GM12864 (cell line): ENCODE data around the gene HEBP1.

Source experiments
- DNase-seq: peaks from one replicate; pipeline ENCODE4 v3.0.0-alpha.2; 2011; ENCODE audit warnings: low read depth
- H3K4me3 ChIP-seq: 2 replicates; pipeline ENCODE4 v1.5.1; 2011; ENCODE audit warnings: mild to moderate bottlenecking, low read depth, low read length, control low read depth
- TF ChIP-seq, protein P1 (sequence below): IDR thresholded peaks from 2 replicates; pipeline ENCODE4 v1.5.1; 2011; ENCODE audit warnings: low read depth, mild to moderate bottlenecking, moderate library complexity, low read length, control low read depth, inconsistent platforms; ENCODE audit errors: missing control alignments

The HEBP1 gene

DNA sequence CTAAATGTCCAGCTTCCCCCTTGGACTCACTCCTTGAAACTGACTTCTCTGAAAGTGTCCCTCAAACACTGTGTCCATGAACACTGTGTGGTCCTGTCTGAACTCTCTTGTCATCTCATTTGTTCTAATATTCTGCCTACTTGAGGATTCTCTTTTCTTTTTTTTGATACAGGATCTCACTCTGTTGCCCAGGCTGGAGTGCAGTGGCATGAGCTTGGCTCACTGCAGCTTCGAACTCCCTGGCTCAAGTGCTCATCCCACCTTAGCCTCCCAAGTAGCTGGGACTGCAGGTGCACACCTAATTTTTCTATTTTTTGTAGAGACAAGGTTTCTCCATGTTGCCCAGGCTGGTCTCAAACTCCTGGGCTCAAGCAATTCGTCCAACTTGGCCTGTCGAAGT is 4.9 kb upstream of the HEBP1 start:
- TF ChIP-seq, protein P1, sequence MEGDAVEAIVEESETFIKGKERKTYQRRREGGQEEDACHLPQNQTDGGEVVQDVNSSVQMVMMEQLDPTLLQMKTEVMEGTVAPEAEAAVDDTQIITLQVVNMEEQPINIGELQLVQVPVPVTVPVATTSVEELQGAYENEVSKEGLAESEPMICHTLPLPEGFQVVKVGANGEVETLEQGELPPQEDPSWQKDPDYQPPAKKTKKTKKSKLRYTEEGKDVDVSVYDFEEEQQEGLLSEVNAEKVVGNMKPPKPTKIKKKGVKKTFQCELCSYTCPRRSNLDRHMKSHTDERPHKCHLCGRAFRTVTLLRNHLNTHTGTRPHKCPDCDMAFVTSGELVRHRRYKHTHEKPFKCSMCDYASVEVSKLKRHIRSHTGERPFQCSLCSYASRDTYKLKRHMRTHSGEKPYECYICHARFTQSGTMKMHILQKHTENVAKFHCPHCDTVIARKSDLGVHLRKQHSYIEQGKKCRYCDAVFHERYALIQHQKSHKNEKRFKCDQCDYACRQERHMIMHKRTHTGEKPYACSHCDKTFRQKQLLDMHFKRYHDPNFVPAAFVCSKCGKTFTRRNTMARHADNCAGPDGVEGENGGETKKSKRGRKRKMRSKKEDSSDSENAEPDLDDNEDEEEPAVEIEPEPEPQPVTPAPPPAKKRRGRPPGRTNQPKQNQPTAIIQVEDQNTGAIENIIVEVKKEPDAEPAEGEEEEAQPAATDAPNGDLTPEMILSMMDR, result no peak
- H3K4me3 ChIP-seq, result no peak overlapping the region
- no peak for DNase-seq

GRCh38 chr12:13004361-13004760 is 4.3 kb upstream of the HEBP1 start:
- TF ChIP-seq, protein P1, result no peak

GRCh38 chr12:13002301-13003097 is 2.4 kb upstream of the HEBP1 start:
- H3K4me3 ChIP-seq, result no peak overlapping the region
- no peak for DNase-seq
- TF ChIP-seq, protein P1, result no peak

More at GRCh38 chr12:13004361-13004760, 4.3 kb upstream of the HEBP1 start:
- DNase-seq, result no peak
- no peak overlapping the region for H3K4me3 ChIP-seq

- DNase-seq, result no peak
- TF ChIP-seq, protein P1, result no peak
- H3K4me3 ChIP-seq, result no peak overlapping the region
Measured at GRCh38 chr12:13001775-13002040, 1.6 kb upstream of the HEBP1 start.

GRCh38 chr12:13000925-13001774 is 1.1 kb upstream of the HEBP1 start:
- no peak for DNase-seq
- TF ChIP-seq, protein P1, result peak; percentile 30
- H3K4me3 ChIP-seq, result peak overlapping the region; percentile 59

- TF ChIP-seq, protein P1, result no peak
- no peak for DNase-seq
- peak overlapping the region; percentile 59 for H3K4me3 ChIP-seq
Measured at GRCh38 chr12:13000616-13000924, 505 bp upstream of the HEBP1 start.
